MM.1S (cell line): Measurements from ENCODE around the gene ADCK2.

Source experiments
- CTCF ChIP-seq: fragments of 300-600 bp; sonication (generic); IDR thresholded peaks from 2 replicates; pipeline ENCODE4 v1.5.1; 2016; ENCODE audit warnings: antibody characterized with exemption, low read length, mixed read lengths
- EZH2 ChIP-seq: fragments of 300-600 bp; sonication (generic); optimal IDR thresholded peaks from 2 replicates; pipeline ENCODE3; 2017; ENCODE audit warnings: low read depth, mild to moderate bottlenecking, antibody characterized with exemption, low read length, mixed read lengths

- TF ChIP-seq CTCF (no peak), EZH2 (no peak)
Measured at GRCh38 chr7:140679186-140679585, 6.4 kb downstream of the ADCK2 start.
